Globus pallidus (tissue), 1 donor: ENCODE measurements around the gene FBXO2.
A peak's percentile ranks its signal among the peaks of the same experiment; 100 is the strongest.

Source experiments
- DNase-seq: peaks from one replicate; pipeline ENCODE4 v3.0.0-alpha.2; 2015; ENCODE audit warnings: low spot score

The FBXO2 gene, protein sequence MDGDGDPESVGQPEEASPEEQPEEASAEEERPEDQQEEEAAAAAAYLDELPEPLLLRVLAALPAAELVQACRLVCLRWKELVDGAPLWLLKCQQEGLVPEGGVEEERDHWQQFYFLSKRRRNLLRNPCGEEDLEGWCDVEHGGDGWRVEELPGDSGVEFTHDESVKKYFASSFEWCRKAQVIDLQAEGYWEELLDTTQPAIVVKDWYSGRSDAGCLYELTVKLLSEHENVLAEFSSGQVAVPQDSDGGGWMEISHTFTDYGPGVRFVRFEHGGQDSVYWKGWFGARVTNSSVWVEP

GRCh38 chr1:11654137-11654938 lies at the start of gene FBXO2, which contains the start of gene FBXO44:
FBXO2 (minus strand) TSS chr1:11654429; CDS start chr1:11654340, 89 bp downstream.
FBXO44 (plus strand) TSS chr1:11654877; CDS start chr1:11655836, 959 bp downstream.
- peak; percentile 37 for DNase-seq

DNA sequence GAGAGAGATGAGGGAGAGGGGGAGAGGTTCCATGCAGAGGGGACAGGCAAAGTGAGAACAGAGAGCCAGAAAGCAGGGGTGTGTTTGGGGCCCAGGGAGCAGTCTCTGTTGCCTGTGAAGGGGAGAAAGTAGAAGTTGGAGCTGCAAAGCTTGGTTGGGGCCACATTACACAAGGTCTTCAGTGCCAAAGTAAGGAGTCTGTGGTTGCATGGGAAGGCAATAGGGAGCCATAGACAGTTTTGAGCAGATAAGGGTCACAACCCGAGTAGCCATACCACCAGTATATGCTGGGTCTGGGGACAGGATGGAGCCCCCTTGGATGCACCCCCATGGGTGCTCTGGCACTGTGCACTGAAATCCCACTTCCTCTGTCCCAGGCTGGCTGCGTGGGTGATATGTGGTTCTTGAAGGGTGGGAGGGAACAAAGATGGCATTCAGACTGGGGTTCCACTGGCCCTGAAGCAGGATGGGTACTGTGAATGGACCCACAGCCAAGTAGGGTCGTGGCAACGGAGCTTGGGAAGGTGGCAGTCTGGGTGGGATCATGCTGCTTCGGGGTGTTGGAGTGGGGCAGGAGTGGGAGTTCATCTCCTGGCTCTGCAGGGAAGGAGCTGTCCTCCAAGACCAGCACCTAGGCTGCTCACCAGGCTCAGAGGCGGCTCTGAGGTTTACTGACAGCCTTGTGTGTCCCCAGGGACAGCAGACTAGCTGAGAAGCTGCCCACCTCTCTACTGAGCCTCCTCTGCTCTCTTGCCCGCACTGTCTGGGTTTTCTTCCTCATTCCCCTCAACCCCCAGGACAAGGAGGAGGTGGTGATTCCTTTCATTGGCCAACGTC lies 49.3 kb upstream of the FBXO2 start:
- no peak for DNase-seq

DNA sequence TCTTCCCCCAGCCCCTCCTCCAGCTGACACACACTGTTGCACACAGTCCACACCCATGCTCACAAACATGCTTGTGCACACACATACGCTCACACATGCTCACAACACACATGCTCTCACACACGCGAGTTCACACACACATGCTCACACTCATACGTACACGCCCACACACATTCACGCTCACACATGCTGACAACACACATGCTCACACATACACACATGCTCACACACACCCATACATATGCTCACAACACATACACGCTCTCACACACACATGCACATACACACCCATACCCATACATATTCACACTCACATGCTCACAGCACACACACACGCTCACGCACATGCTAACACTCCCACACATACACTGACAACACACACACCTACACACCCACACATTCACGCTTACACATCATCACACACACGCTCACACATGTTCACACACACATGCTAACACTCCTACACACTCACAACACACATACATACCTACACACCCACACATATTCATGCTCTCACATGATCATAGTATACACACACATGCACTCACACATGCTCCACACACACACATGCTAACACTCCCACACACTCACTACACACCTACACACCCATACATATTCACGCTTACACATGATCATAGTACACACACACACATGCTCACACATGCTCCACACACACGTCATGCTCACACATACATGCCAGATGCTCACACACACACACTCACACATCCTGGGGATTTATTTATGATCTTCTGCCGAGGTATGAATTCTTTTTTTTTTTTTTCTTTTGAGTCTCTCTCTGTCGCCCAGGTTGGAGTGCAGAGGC lies 48.0 kb upstream of the FBXO2 start:
- DNase-seq = no peak

DNA sequence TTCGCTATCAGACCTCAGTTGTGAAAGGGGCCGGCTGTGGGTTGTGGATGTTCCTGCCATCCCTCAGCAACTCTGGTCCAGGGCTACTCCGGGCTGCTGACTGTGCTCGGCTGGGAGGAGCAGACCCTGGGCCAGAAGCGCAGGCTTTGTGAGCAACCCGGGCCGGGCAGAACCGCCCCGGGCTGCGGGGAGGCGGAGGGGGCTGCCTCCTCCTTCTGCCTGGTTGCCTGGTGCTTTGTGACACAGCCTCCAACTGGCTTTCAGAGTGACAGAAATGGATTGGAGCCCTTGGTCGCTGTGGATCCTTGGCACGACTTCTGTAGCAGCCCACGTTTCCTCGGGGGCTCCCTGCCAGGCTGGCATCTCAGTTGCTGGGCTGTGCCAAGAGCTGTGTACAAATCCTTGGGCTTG lies 47.3 kb upstream of the FBXO2 start:
- DNase-seq = peak; percentile 83

DNA sequence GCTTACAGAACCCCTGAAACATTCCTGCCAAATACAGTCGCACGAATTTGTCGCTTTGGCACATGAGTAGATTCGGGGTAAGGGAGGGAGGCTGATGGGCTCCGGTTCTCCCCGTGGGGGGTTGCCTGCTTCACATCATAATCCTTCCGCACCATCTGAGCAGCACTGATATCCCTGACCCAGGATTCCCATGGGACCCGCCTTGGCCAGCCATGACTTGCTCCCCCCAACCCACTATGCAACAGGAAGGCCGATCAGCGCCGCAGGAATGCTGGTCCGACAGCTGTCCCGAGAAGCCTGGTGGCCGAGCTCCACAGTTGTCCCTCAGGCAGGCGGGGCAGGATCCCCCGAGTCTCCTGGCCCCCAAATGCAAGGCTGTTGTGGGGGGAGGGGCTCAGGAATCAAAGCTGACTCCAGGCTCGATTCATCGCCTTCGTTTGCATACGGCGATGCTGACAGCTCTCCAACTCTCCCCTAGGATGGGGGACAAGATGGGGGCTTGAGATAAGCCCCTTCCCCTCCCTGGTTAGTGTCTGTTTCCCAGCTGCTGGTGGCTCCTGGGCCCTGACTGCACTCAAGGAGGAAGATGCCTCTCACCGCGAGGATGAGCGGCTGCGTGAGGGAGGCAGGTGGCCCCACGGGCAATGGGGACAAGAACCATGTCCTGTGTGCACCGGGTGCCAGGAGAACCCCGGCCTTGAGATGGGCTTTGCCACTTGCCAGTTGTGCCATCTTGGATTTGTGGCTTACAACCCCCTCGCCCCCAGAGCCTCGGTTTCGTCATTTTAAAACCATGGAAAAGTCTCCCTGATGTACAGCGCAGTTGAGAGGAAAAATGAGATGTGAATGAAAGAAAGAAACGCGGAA lies 46.6 kb upstream of the FBXO2 start:
- DNase-seq = no peak

DNA sequence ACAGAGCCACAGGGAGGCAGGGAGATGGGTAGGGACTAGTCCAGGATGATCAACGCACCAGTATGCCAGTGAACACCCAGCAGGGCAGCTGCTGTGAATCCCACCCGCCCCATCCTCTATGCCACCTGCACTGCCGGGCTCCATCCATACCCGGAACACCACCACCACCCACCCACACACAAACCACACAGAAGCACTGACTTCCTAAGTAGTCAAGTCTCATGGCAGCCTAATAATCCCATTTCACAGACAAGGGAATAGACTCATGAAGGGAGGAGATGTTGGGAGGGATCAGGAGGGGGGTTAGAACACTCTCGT lies 43.6 kb upstream of the FBXO2 start:
- DNase-seq = no peak

DNA sequence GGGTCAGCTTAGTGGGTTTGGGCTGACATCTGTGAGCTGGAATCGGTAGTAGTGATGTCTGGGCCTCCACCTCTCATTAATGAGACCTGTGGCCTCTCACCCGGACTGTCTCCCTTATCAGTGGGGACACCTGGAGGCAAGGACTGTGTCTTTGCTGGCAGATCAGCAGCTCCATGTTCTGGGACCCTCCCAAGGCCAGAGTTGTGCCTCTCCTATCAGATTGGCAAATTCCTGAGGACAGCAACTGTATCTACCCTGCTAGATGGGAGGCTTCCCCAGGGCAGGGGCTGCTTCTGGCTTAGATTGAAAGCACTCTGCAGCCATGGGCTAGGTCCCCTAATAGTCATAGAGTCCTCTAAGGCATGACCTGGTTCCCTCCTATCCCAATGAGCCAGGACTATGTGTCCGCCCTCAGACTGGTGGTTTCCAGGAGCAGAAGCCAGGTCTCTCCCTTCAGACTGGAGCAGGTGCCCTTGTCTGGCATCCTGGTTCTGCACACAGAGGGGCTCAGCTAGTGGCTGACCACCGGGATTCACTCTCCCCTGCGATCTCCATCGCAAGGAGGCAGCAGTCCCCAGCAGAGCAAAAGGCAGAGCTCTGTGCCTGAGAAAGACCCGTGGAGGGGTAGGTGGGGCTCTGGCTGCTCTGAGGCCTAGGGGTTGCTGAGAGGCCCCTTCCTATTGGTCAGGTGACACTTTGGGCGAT lies 43.1 kb upstream of the FBXO2 start:
- no peak for DNase-seq

GRCh38 chr1:11695861-11696260 lies 41.6 kb upstream of the FBXO2 start:
- no peak for DNase-seq

GRCh38 chr1:11693917-11694316 lies 39.7 kb upstream of the FBXO2 start:
- DNase-seq = no peak

- no peak for DNase-seq
These were observed 38.9 kb upstream of the FBXO2 start for GRCh38 chr1:11693024-11693590.

GRCh38 chr1:11691928-11692711 lies 37.9 kb upstream of the FBXO2 start:
- DNase-seq = no peak

- no peak for DNase-seq
These were observed 37.2 kb upstream of the FBXO2 start, which contains the start of gene DRAXIN for GRCh38 chr1:11691302-11691914. DRAXIN (plus strand) TSS chr1:11691710; CDS start chr1:11706259, 14,549 bp downstream.

- no peak for DNase-seq
These were observed 36.4 kb upstream of the FBXO2 start for GRCh38 chr1:11690397-11691301.

- no peak for DNase-seq
These were observed 34.3 kb upstream of the FBXO2 start for GRCh38 chr1:11688506-11688905.

DNA sequence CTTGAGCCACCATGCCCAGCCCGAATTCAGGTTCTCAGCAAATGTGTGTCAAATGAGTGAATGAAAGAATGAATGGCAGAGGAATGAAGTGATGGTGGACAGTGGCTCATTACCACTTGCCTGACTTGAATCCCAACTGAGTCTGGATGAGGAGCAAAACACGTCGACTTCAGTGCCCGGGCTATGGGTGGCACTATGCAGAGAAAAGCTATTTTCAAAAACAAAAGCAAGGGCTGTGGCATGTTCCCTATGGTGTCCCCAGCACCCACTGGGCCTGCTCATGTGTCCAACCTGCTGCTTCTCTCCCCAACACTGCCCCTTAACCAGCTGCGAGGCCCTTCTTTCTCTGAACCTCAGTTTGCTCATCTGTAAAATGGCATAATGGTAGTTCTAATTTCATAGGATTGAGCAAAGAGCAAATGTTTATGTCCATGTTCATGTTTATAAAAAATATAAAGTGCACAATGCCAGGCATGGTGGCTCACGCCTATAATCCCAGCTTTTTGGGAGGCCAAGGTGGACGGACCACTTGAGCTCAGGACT lies 31.1 kb upstream of the FBXO2 start:
- no peak for DNase-seq

- no peak for DNase-seq
These were observed 29.8 kb upstream of the FBXO2 start for GRCh38 chr1:11684070-11684469.

- no peak for DNase-seq
These were observed 28.6 kb upstream of the FBXO2 start for GRCh38 chr1:11682799-11683198.
